K562 (cell line): ENCODE measurements around the gene OTC. TPM values are rescaled to one million over a fixed set of nuclear protein-coding genes. Genes with fewer than 3 reads are reported as not detected.

Experiments
- ATAC-seq: fragments of 200-7000 bp; cut with Tn5 transposase; 3 replicates; pipeline ENCODE4 v1.9.1; 2020; ENCODE audit warnings: moderate library complexity
- BruUV-seq: library from RNA; stranded (reverse); fragments of 400-500 nt; replicated peaks from 2 replicates; lab custom pipeline; 2021; lab: Mats Ljungman, UMichigan
- CTCF ChIA-PET: fragments of 300-600 bp; formaldehyde crosslinking; extraction: SDS; loops from one replicate; lab custom pipeline; 2021; ENCODE audit warnings: low intra/inter-chr PET ratio; lab: Yijun Ruan, JAX
- POLR2A ChIA-PET: fragments of 300-600, 350-650 bp; sonication (Branson Sonifier 250); formaldehyde crosslinking; extraction: SDS; loops from one replicate; lab custom pipeline; 2021; ENCODE audit warnings: antibody characterized with exemption, inconsistent platforms; lab: Yijun Ruan, JAX
- DNase-seq, 4 experiments: peaks; one replicate each; pipeline versions ENCODE4 v3.0.0 to v3.0.0-alpha.2; 2011 to 2018; ENCODE audit warnings: low spot score in 3 of 4, mixed read lengths in 3 of 4; ENCODE audit errors: extremely low read depth in 1 of 4
- FAIRE-seq: peaks from 2 replicates; lab custom pipeline; 2011; peaks lifted over from hg19 to GRCh38; lab: Jason Lieb, UNC
- H2AFZ ChIP-seq: 2 replicates; pipeline ENCODE4 v1.6.0; 2011; ENCODE audit warnings: low read depth, low read length, control low read depth, inconsistent platforms
- H3K27ac ChIP-seq: fragments of 200-600 bp; 3 replicates; pipeline ENCODE4 v1.8.0; 2011; ENCODE audit warnings: low read depth, mild to moderate bottlenecking, control low read depth, inconsistent platforms, low read length, moderate library complexity, mixed read lengths; ENCODE audit errors: extremely low read depth
- H3K27me3 ChIP-seq, 2 experiments: fragments of 300-600 bp in 1 of 2; 2 replicates in 1 of 2; 3 replicates in 1 of 2; pipeline versions ENCODE4 v1.6.0 to v1.8.0; 2011; ENCODE audit warnings: inconsistent platforms in 2 of 2, low read length in 2 of 2, mild to moderate bottlenecking in 1 of 2, mixed read lengths in 1 of 2, moderate library complexity in 1 of 2; ENCODE audit not compliant: control insufficient read depth in 2 of 2, insufficient read depth in 2 of 2
- H3K36me3 ChIP-seq: fragments of 300-600 bp; 3 replicates; pipeline ENCODE4 v1.8.0; 2011; ENCODE audit warnings: mild to moderate bottlenecking, low read length, inconsistent platforms; ENCODE audit not compliant: control insufficient read depth, insufficient read depth
- H3K4me1 ChIP-seq, 2 experiments: fragments of 200-600 bp in 1 of 2; replicated peaks in 1 of 2; 2 replicates in 1 of 2; 3 replicates in 1 of 2; pipeline versions ENCODE4 v1.5.1 to v1.8.0; 2011; ENCODE audit warnings: inconsistent platforms in 2 of 2, low read length in 2 of 2, mild to moderate bottlenecking in 1 of 2, mixed read lengths in 1 of 2, moderate library complexity in 1 of 2; ENCODE audit not compliant: control insufficient read depth in 2 of 2, insufficient read depth in 2 of 2
- H3K4me2 ChIP-seq: 2 replicates; pipeline ENCODE4 v1.6.1; 2011; ENCODE audit warnings: low read length, control low read depth, inconsistent platforms, mixed read lengths; ENCODE audit not compliant: insufficient read depth
- H3K4me3 ChIP-seq: fragments of 200-600 bp; sonication (generic), shearing (Covaris generic); 2 replicates; pipeline ENCODE4 v1.5.1; 2016; ENCODE audit warnings: control low read depth, inconsistent platforms
- H3K79me2 ChIP-seq: fragments of 200-600 bp; 3 replicates; pipeline ENCODE4 v1.8.0; 2011; ENCODE audit warnings: low read length, inconsistent platforms; ENCODE audit not compliant: control insufficient read depth, insufficient read depth
- H3K9ac ChIP-seq, 2 experiments: 2 replicates each; pipeline versions ENCODE4 v1.6.0 to v1.6.1; 2011; ENCODE audit warnings: low read depth in 2 of 2, low read length in 2 of 2, control low read depth in 1 of 2, inconsistent platforms in 1 of 2, mild to moderate bottlenecking in 1 of 2, mixed read lengths in 1 of 2; ENCODE audit not compliant: insufficient read depth in 1 of 2
- H3K9me1 ChIP-seq: one replicate; pipeline ENCODE4 v1.6.0; 2011; ENCODE audit warnings: inconsistent platforms, mild to moderate bottlenecking, low read length, moderate library complexity; ENCODE audit not compliant: control insufficient read depth, insufficient read depth
- H3K9me3 ChIP-seq: replicated peaks from 2 replicates; pipeline ENCODE4 v1.5.1; 2011; ENCODE audit warnings: low read depth, low read length, inconsistent platforms; ENCODE audit not compliant: control insufficient read depth, insufficient read depth
- H4K20me1 ChIP-seq: replicated peaks from 2 replicates; pipeline ENCODE4 v1.6.1; 2011; ENCODE audit warnings: low read length, inconsistent platforms, mixed read lengths; ENCODE audit not compliant: control insufficient read depth, insufficient read depth
- CTCF ChIP-seq, 3 experiments: IDR thresholded peaks in 2 of 3; conservative IDR thresholded peaks in 1 of 3; 2 replicates each; pipeline ENCODE4 v1.5.1; 2011 to 2012; ENCODE audit warnings: low read length in 3 of 3, mild to moderate bottlenecking in 3 of 3, control low read depth in 2 of 3, improper control_type of control experiment in 1 of 3, inconsistent platforms in 1 of 3, low read depth in 1 of 3, mixed read lengths in 1 of 3, moderate library complexity in 1 of 3; ENCODE audit not compliant: insufficient read depth in 2 of 3
- RAD21 ChIP-seq, 2 experiments: fragments of 250-450 bp in 1 of 2; fragments of 450-650 bp in 1 of 2; sonication (Bioruptor Pico) in 1 of 2; formaldehyde crosslinking in 1 of 2; IDR thresholded peaks in 1 of 2; conservative IDR thresholded peaks in 1 of 2; 2 replicates each; pipeline versions ENCODE4 v1.4.0 to v1.8.0; 2020 to 2022; ENCODE audit warnings: mild to moderate bottlenecking in 2 of 2, moderate library complexity in 1 of 2
- ZNF280B ChIP-seq: fragments of 250-450 bp; sonication (Bioruptor Pico); IDR thresholded peaks from 2 replicates; pipeline ENCODE4 v1.5.1; 2021; ENCODE audit warnings: mild to moderate bottlenecking
- WGBS: fragments of 100-300 bp; shearing (Covaris generic); methylation state at CpG from one replicate; pipeline ENCODE4 v1.1.6; 2016; ENCODE audit warnings: low coverage, mixed read lengths; ENCODE audit not compliant: insufficient coverage; ENCODE audit errors: missing lambda C conversion rate; 5-methylcytosine and 5-hydroxymethylcytosine counted together
- in situ Hi-C: fragments of 300-500 bp; cut with MboI; formaldehyde crosslinking; loops from 4 replicates; pipeline ENCODE4 v1.15.0; 2018; ENCODE audit warnings: inconsistent platforms, mixed read lengths
- intact Hi-C: fragments of 100-400 bp; cut with micrococcal nuclease; formaldehyde crosslinking; loops from 2 replicates; pipeline ENCODE4 v1.14.2; 2022
- polyA plus RNA-seq, 8 experiments: library from polyadenylated mRNA; depleted of rRNA in 4 of 8; stranded (reverse) in 5 of 8; unstranded in 3 of 8; fragments of >200 nt; fragmentation: Nextera tagmentation in 2 of 8; fragmentation: Illumina TruSeq in 1 of 8; extraction: Ambion mirVana in 2 of 8; extraction: Trizol in 1 of 8; gene quantifications; 2 replicates each; pipeline versions ENCODE4 v1.2.1 to v1.2.3, GENCODE V29; 2011 to 2014; ENCODE audit warnings: inconsistent platforms in 1 of 8, missing spikeins in 1 of 8
- total RNA-seq, 7 experiments: library from RNA; depleted of rRNA in 6 of 7; stranded (reverse); fragments of >200 nt in 6 of 7; fragmentation: Illumina TruSeq in 2 of 7; extraction: Trizol in 2 of 7; gene quantifications; 2 replicates each; pipeline versions ENCODE4 v1.2.1 to v1.2.3, GENCODE V29; 2011 to 2021; ENCODE audit warnings: low replicate concordance in 1 of 7

OTC gene
- total and polyA plus RNA-seq, 9 of the 15 experiments (the other 6 are each of a cell fraction or from before 2014, with no cell fraction given), result not detected

- 29% methylated on average over 4 of the region's 4 CpGs for WGBS
- FAIRE-seq, result no peak
- no peak for TF ChIP-seq ZNF280B (CRISPR knock-in tag)
- TF ChIP-seq CTCF (IDR thresholded peaks at IDR 0.05 in 2 of 3, conservative IDR thresholded peaks at IDR 0.05 in 1 of 3; ENCODE audit: insufficient read depth in 2 of 3, low read depth in 1 of 3, low read length in 3 of 3), result peak; percentile 11 to 36 (median 15); a peak in 2 of 6 replicates
- 0 out of 4 replicates have a peak, but pooled peaks of 1 of the 2 experiments have one; percentile 5 for TF ChIP-seq RAD21 (CRISPR knock-in tag; conservative IDR thresholded peaks at IDR 0.05 in 1 of 2, IDR thresholded peaks at IDR 0.05 in 1 of 2)
Observed at GRCh38 chrX:38304010-38304409, 48.4 kb upstream of the OTC start.

More at GRCh38 chrX:38304010-38304409, 48.4 kb upstream of the OTC start:
- in situ Hi-C loops, result no loop called here
- Histone ChIP-seq H3K36me3 (no peaks in the 10 kb centered on the region), H2AFZ (no peak overlapping the region), H3K9ac (no peak overlapping the region), H3K9me3 (no peaks in the 10 kb centered on the region), H3K4me2 (no peak overlapping the region), H3K79me2 (no peaks in the 10 kb centered on the region), H4K20me1 (no peaks in the 10 kb centered on the region), H3K4me1 (no peaks in the 10 kb centered on the region), H3K4me3 (no peak overlapping the region), H3K27ac (no peak overlapping the region), H3K9me1 (no peaks in the 10 kb centered on the region), H3K27me3 (no peaks in the 10 kb centered on the region)
- no TSS peak for BruUV-seq
- DNase-seq (peak in 3 of 4 experiments; percentile 9 to 11 (median 11)), ATAC-seq (peak; percentile 57; the same call in 1 of the 3 replicates)
- intact Hi-C loops, result no loop called here
- ChIA-PET CTCF (no interaction called here), POLR2A (interaction anchor here (0.6 to 1.4 kb wide), 2 partner anchors 23 to 647 kb away, joined by 3 to 4 read pairs; partner anchors contain the start of gene RPGR)
